Measurements from ENCODE around the gene CBLL1.

GRCh38 chr7:107718456-107719193 is 25.3 kb upstream of the CBLL1 start:
- TF ChIP-seq CTCF (IDR thresholded peaks at IDR 0.05) (no peak), POLR2A (IDR thresholded peaks at IDR 0.05) (no peak)
